ENCODE data around the gene THRB.

Gene THRB

DNA sequence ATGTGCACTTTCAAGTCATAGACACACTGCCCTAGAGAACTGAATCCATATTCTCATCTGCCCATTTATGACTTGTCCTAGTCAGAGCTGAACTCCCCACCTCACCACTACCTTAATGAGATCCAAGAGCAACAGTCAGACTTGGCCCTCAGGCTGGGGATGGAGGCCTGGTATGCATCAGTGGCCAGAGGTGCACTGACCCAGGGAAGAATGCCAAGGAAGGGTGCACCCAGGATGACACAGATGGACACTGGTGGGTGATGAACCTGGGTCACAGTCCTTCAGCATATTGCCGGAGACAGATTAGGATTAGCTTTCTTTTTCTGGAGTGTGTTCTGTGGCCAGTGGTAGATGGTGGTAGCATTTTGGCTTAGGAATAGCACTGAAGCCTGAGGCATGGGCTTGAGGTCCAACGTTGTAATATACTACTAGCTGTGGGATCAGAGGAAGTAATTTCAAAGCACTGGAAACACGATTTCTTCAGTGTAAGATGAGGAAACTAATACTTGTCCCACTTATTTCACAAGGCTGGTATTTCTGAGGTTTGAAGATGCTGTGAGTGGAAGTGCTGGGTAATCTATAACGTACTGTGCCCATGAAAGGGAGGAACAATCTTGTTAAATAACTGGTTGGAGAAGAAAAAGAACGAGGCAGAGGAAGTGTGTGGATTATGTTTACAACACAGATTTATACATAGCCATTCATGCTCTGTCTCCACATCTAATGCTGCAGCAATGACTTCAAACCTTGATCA, 265.0 kb downstream of the THRB start (continued):
- TF ChIP-seq YY1 (tag by site-specific recombination; IDR thresholded peaks at IDR 0.05) (no peak), OVOL3 (tag by site-specific recombination; IDR thresholded peaks at IDR 0.05) (no peak), ZNF23 (tag by site-specific recombination; IDR thresholded peaks at IDR 0.05; ENCODE audit: borderline replicate concordance) (no peak), ZNF701 (tag by site-specific recombination; IDR thresholded peaks at IDR 0.05) (no peak), GLI2 (tag by site-specific recombination; IDR thresholded peaks at IDR 0.05; ENCODE audit: borderline replicate concordance, low read depth) (no peak), ZNF350 (tag by site-specific recombination; IDR thresholded peaks at IDR 0.05) (no peak), ZNF843 (tag by site-specific recombination; IDR thresholded peaks at IDR 0.05) (no peak), OSR2 (tag by site-specific recombination; IDR thresholded peaks at IDR 0.05) (no peak)
- TF ChIP-seq, protein P1, sequence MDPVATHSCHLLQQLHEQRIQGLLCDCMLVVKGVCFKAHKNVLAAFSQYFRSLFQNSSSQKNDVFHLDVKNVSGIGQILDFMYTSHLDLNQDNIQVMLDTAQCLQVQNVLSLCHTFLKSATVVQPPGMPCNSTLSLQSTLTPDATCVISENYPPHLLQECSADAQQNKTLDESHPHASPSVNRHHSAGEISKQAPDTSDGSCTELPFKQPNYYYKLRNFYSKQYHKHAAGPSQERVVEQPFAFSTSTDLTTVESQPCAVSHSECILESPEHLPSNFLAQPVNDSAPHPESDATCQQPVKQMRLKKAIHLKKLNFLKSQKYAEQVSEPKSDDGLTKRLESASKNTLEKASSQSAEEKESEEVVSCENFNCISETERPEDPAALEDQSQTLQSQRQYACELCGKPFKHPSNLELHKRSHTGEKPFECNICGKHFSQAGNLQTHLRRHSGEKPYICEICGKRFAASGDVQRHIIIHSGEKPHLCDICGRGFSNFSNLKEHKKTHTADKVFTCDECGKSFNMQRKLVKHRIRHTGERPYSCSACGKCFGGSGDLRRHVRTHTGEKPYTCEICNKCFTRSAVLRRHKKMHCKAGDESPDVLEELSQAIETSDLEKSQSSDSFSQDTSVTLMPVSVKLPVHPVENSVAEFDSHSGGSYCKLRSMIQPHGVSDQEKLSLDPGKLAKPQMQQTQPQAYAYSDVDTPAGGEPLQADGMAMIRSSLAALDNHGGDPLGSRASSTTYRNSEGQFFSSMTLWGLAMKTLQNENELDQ (tag by site-specific recombination; IDR thresholded peaks at IDR 0.05; ENCODE audit: low read depth): no peak
- TF ChIP-seq, protein P2, sequence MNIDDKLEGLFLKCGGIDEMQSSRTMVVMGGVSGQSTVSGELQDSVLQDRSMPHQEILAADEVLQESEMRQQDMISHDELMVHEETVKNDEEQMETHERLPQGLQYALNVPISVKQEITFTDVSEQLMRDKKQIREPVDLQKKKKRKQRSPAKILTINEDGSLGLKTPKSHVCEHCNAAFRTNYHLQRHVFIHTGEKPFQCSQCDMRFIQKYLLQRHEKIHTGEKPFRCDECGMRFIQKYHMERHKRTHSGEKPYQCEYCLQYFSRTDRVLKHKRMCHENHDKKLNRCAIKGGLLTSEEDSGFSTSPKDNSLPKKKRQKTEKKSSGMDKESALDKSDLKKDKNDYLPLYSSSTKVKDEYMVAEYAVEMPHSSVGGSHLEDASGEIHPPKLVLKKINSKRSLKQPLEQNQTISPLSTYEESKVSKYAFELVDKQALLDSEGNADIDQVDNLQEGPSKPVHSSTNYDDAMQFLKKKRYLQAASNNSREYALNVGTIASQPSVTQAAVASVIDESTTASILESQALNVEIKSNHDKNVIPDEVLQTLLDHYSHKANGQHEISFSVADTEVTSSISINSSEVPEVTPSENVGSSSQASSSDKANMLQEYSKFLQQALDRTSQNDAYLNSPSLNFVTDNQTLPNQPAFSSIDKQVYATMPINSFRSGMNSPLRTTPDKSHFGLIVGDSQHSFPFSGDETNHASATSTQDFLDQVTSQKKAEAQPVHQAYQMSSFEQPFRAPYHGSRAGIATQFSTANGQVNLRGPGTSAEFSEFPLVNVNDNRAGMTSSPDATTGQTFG (tag by site-specific recombination; IDR thresholded peaks at IDR 0.05; ENCODE audit: borderline replicate concordance): no peak

DNA sequence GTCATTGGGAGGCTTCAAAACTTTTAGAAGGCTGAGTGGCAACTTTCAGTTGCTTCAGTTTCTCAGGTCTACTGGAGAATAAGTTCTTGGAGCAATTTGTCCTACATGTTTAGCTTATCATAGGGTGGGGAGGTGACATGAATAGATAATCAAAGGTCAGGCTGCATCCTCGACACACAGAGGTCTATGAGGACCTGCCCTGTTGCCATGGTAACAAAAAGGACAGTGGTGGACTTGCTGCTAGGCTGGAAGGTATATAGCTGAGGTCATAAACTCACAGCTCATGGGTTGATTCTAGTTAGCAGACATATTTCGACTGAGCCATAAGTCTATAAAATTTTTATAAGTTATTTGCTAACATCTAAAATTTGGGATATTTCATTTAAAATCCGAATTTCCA, 267.0 kb downstream of the THRB start:
- H3K9me3 ChIP-seq (ENCODE audit: control insufficient read depth, insufficient read depth, low read depth, low read length): no peaks in the 10 kb centered on the region
- no peaks in the 10 kb centered on the region for H3K36me3 ChIP-seq (ENCODE audit: control insufficient read depth in 2 of 2, insufficient read depth in 1 of 2, low read length in 2 of 2)
- no peak for TF ChIP-seq WT1 (tag by site-specific recombination; IDR thresholded peaks at IDR 0.05)
- no peak for TF ChIP-seq ZNF426 (tag by site-specific recombination; IDR thresholded peaks at IDR 0.05)
- TF ChIP-seq ZNF596 (tag by site-specific recombination; IDR thresholded peaks at IDR 0.05): no peak
- no peak for TF ChIP-seq ZNF157 (tag by site-specific recombination; IDR thresholded peaks at IDR 0.05)
- TF ChIP-seq, protein P3, sequence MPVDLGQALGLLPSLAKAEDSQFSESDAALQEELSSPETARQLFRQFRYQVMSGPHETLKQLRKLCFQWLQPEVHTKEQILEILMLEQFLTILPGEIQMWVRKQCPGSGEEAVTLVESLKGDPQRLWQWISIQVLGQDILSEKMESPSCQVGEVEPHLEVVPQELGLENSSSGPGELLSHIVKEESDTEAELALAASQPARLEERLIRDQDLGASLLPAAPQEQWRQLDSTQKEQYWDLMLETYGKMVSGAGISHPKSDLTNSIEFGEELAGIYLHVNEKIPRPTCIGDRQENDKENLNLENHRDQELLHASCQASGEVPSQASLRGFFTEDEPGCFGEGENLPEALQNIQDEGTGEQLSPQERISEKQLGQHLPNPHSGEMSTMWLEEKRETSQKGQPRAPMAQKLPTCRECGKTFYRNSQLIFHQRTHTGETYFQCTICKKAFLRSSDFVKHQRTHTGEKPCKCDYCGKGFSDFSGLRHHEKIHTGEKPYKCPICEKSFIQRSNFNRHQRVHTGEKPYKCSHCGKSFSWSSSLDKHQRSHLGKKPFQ (tag by site-specific recombination; IDR thresholded peaks at IDR 0.05): no peak
- no peak for TF ChIP-seq SP3 (tag by site-specific recombination; IDR thresholded peaks at IDR 0.05)
- no peak for TF ChIP-seq KLF8 (tag by site-specific recombination; IDR thresholded peaks at IDR 0.05)
- TF ChIP-seq ZNF514 (tag by site-specific recombination; IDR thresholded peaks at IDR 0.05): no peak
- no peak for TF ChIP-seq ZNF585B (tag by site-specific recombination; IDR thresholded peaks at IDR 0.05)
- no peak for TF ChIP-seq OVOL3 (tag by site-specific recombination; IDR thresholded peaks at IDR 0.05)
- TF ChIP-seq HOXC10 (CRISPR knock-in tag; IDR thresholded peaks at IDR 0.05): no peak
- TF ChIP-seq ZNF184 (tag by site-specific recombination; IDR thresholded peaks at IDR 0.05): no peak
- TF ChIP-seq PRDM1 (tag by site-specific recombination; IDR thresholded peaks at IDR 0.05): no peak
- TF ChIP-seq ZFHX2 (tag by site-specific recombination; conservative IDR thresholded peaks at IDR 0.05): no peak
- no peak for TF ChIP-seq ZNF19 (tag by site-specific recombination; IDR thresholded peaks at IDR 0.05; ENCODE audit: low read depth)
- no peak overlapping the region for H3K4me3 ChIP-seq (ENCODE audit: low read depth, low read length)
- POLR2A ChIA-PET: no interaction called here
- CTCF ChIA-PET: interaction anchor here (1.2 kb wide), 1 partner anchor 41 kb away, joined by 4 read pairs; no protein-coding TSS in a partner anchor
- no peak overlapping the region for H3K27ac ChIP-seq (ENCODE audit: extremely low read depth, low read depth, low read length)
- no peaks in the 10 kb centered on the region for H3K4me1 ChIP-seq (ENCODE audit: control insufficient read depth, insufficient read depth, low read length)
